Astrocyte of the cerebellum (primary cell): Measurements from ENCODE around the gene EGFL8.
"Not testable (repeated sequence)": the region's sequence is repeated elsewhere in the genome, so short reads cannot be mapped to it uniquely, and the experiment has no call there.

Experiments
- DNase-seq: peaks from one replicate; pipeline ENCODE4 v3.0.0-alpha.2; 2011; ENCODE audit warnings: low read depth
- H3K4me3 ChIP-seq: 2 replicates; pipeline ENCODE4 v1.5.1; 2011; ENCODE audit warnings: mild to moderate bottlenecking, low read depth, low read length, moderate library complexity
- CTCF ChIP-seq: IDR thresholded peaks from 2 replicates; pipeline ENCODE4 v1.5.1; 2012; ENCODE audit warnings: low read length, low read depth, moderate library complexity, mild to moderate bottlenecking; ENCODE audit errors: missing control alignments
- in situ Hi-C: cut with HindIII; loops from 2 replicates; pipeline ENCODE4 v1.10.0; 2017; ENCODE audit warnings: low sequenced_read_pairs

The EGFL8 gene

GRCh38 chr6:32203426-32204267, 39.3 kb downstream of the EGFL8 start:
- no peak overlapping the region for H3K4me3 ChIP-seq
- TF ChIP-seq CTCF: no peak
- DNase-seq: no peak
- in situ Hi-C loops: no loop called here

GRCh38 chr6:32204268-32204715, 39.9 kb downstream of the EGFL8 start:
- H3K4me3 ChIP-seq: no peak overlapping the region
- in situ Hi-C loops: no loop called here
- no peak for DNase-seq
- TF ChIP-seq CTCF: no peak

GRCh38 chr6:32208996-32209395, 44.6 kb downstream of the EGFL8 start:
- TF ChIP-seq CTCF: no peak
- in situ Hi-C loops: no loop called here
- DNase-seq: no peak
- no peak overlapping the region for H3K4me3 ChIP-seq

GRCh38 chr6:32210191-32210601, 45.8 kb downstream of the EGFL8 start:
- no peak for TF ChIP-seq CTCF
- in situ Hi-C loops: no loop called here
- DNase-seq: no peak
- no peak overlapping the region for H3K4me3 ChIP-seq

- DNase-seq, H3K4me3 ChIP-seq, in situ Hi-C loops: not testable (repeated sequence)
Measured at GRCh38 chr6:32211432-32211831, 47.0 kb downstream of the EGFL8 start.

- TF ChIP-seq CTCF: no peak
- H3K4me3 ChIP-seq: no peak overlapping the region
- DNase-seq: no peak
- in situ Hi-C loops: no loop called here
Measured at GRCh38 chr6:32212076-32212760, 47.8 kb downstream of the EGFL8 start.

GRCh38 chr6:32213649-32214048, 49.3 kb downstream of the EGFL8 start:
- no peak for TF ChIP-seq CTCF
- H3K4me3 ChIP-seq: no peak overlapping the region
- DNase-seq: no peak
- in situ Hi-C loops: no loop called here
